ENCODE data around the gene LARGE1. TPM values are rescaled to one million over a fixed set of nuclear protein-coding genes. Genes with fewer than 3 reads are reported as not detected.

Gene LARGE1
- total and polyA plus RNA-seq, 2 donors (not counting 1 experiment from before 2014, with no cell fraction given), result 14.1 to 19.2 TPM

DNA sequence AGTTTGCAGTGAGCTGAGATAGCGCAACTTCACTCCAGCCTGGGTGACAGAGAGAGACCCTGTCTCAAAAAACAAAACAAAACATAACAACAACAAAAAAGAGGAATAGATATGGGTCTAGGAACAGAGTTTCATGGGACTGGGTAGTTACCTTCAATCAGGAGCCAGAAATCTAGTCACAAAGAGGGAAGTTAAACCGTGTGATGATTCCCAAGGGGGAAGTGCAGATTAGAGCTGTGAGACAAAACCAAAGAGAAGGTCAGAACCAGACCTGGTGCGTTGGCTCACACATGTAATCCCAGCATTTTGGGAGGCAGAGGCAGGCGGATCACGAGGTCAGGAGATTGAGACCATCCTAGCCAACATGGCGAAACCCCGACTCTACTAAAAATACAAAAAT is 42.1 kb upstream of the LARGE1 start:
- H2AFZ ChIP-seq (ENCODE audit: low read length), result no peak overlapping the region
- no peaks in the 10 kb centered on the region for H3K9me3 ChIP-seq (ENCODE audit: control insufficient read depth, insufficient read depth, low read depth, low read length)
- H4K20me1 ChIP-seq (ENCODE audit: control insufficient read depth, extremely low read depth, insufficient read depth, low read length), result no peaks in the 10 kb centered on the region
- no peak overlapping the region for H3K9ac ChIP-seq (ENCODE audit: insufficient read depth, low read length)
- H3K4me2 ChIP-seq (ENCODE audit: extremely low read depth, insufficient read depth, low read length), result no peak overlapping the region
- no peak overlapping the region for H3K4me3 ChIP-seq (replicated peaks in 1 of 4; ENCODE audit: control extremely low read depth in 1 of 4, insufficient read depth in 1 of 4, low read depth in 3 of 4, low read length in 4 of 4)
- H3K27me3 ChIP-seq (ENCODE audit: control insufficient read depth, insufficient read depth, low read length), result no peaks in the 10 kb centered on the region
- DNase-seq (ENCODE audit: low read depth in 2 of 2), result no peak
- no peaks in the 10 kb centered on the region for H3K4me1 ChIP-seq (ENCODE audit: control insufficient read depth, extremely low read depth, insufficient read depth, low read length)
- no peaks in the 10 kb centered on the region for H3K36me3 ChIP-seq (ENCODE audit: control insufficient read depth, insufficient read depth, low read length)
- TF ChIP-seq, protein P1, sequence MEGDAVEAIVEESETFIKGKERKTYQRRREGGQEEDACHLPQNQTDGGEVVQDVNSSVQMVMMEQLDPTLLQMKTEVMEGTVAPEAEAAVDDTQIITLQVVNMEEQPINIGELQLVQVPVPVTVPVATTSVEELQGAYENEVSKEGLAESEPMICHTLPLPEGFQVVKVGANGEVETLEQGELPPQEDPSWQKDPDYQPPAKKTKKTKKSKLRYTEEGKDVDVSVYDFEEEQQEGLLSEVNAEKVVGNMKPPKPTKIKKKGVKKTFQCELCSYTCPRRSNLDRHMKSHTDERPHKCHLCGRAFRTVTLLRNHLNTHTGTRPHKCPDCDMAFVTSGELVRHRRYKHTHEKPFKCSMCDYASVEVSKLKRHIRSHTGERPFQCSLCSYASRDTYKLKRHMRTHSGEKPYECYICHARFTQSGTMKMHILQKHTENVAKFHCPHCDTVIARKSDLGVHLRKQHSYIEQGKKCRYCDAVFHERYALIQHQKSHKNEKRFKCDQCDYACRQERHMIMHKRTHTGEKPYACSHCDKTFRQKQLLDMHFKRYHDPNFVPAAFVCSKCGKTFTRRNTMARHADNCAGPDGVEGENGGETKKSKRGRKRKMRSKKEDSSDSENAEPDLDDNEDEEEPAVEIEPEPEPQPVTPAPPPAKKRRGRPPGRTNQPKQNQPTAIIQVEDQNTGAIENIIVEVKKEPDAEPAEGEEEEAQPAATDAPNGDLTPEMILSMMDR (conservative IDR thresholded peaks at IDR 0.05 in 1 of 2, IDR thresholded peaks at IDR 0.05 in 1 of 2; ENCODE audit: low read depth in 1 of 2, low read length in 2 of 2), result no peak
- no peak for TF ChIP-seq EZH2 (IDR thresholded peaks at IDR 0.05; ENCODE audit: low read length, missing control alignments)
- H3K79me2 ChIP-seq (ENCODE audit: control insufficient read depth, insufficient read depth, low read length), result no peaks in the 10 kb centered on the region
- H3K27ac ChIP-seq (ENCODE audit: insufficient read depth, low read length), result no peak overlapping the region

- Histone ChIP-seq H3K9me3 (ENCODE audit: control insufficient read depth, insufficient read depth, low read depth, low read length) (no peaks in the 10 kb centered on the region), H2AFZ (ENCODE audit: low read length) (no peak overlapping the region), H3K36me3 (ENCODE audit: control insufficient read depth, insufficient read depth, low read length) (no peaks in the 10 kb centered on the region), H3K4me2 (ENCODE audit: extremely low read depth, insufficient read depth, low read length) (no peak overlapping the region), H3K9ac (ENCODE audit: insufficient read depth, low read length) (no peak overlapping the region), H4K20me1 (ENCODE audit: control insufficient read depth, extremely low read depth, insufficient read depth, low read length) (no peaks in the 10 kb centered on the region), H3K79me2 (ENCODE audit: control insufficient read depth, insufficient read depth, low read length) (no peaks in the 10 kb centered on the region), H3K27ac (ENCODE audit: insufficient read depth, low read length) (no peak overlapping the region), H3K4me1 (ENCODE audit: control insufficient read depth, extremely low read depth, insufficient read depth, low read length) (no peaks in the 10 kb centered on the region), H3K4me3 (replicated peaks in 1 of 4; ENCODE audit: control extremely low read depth in 1 of 4, insufficient read depth in 1 of 4, low read depth in 3 of 4, low read length in 4 of 4) (no peak overlapping the region), H3K27me3 (ENCODE audit: control insufficient read depth, insufficient read depth, low read length) (no peaks in the 10 kb centered on the region)
- no peak for TF ChIP-seq EZH2 (IDR thresholded peaks at IDR 0.05; ENCODE audit: low read length, missing control alignments)
- TF ChIP-seq, protein P1 (conservative IDR thresholded peaks at IDR 0.05 in 1 of 2, IDR thresholded peaks at IDR 0.05 in 1 of 2; ENCODE audit: low read depth in 1 of 2, low read length in 2 of 2), result no peak
- DNase-seq (ENCODE audit: low read depth in 2 of 2), result no peak
These were observed 38.5 kb upstream of the LARGE1 start for GRCh38 chr22:33958741-33959140.

- no peak for DNase-seq (ENCODE audit: low read depth in 2 of 2)
- H3K27ac ChIP-seq (ENCODE audit: insufficient read depth, low read length), result no peak overlapping the region
- no peak for TF ChIP-seq EZH2 (IDR thresholded peaks at IDR 0.05; ENCODE audit: low read length, missing control alignments)
- TF ChIP-seq, protein P1 (conservative IDR thresholded peaks at IDR 0.05 in 1 of 2, IDR thresholded peaks at IDR 0.05 in 1 of 2; ENCODE audit: low read depth in 1 of 2, low read length in 2 of 2), result no peak
- H3K4me3 ChIP-seq (replicated peaks in 1 of 4; ENCODE audit: control extremely low read depth in 1 of 4, insufficient read depth in 1 of 4, low read depth in 3 of 4, low read length in 4 of 4), result no peak overlapping the region
- no peaks in the 10 kb centered on the region for H4K20me1 ChIP-seq (ENCODE audit: control insufficient read depth, extremely low read depth, insufficient read depth, low read length)
- no peaks in the 10 kb centered on the region for H3K4me1 ChIP-seq (ENCODE audit: control insufficient read depth, extremely low read depth, insufficient read depth, low read length)
- H3K4me2 ChIP-seq (ENCODE audit: extremely low read depth, insufficient read depth, low read length), result no peak overlapping the region
- no peaks in the 10 kb centered on the region for H3K36me3 ChIP-seq (ENCODE audit: control insufficient read depth, insufficient read depth, low read length)
- H3K9ac ChIP-seq (ENCODE audit: insufficient read depth, low read length), result no peak overlapping the region
- H2AFZ ChIP-seq (ENCODE audit: low read length), result no peak overlapping the region
- no peaks in the 10 kb centered on the region for H3K9me3 ChIP-seq (ENCODE audit: control insufficient read depth, insufficient read depth, low read depth, low read length)
- no peaks in the 10 kb centered on the region for H3K79me2 ChIP-seq (ENCODE audit: control insufficient read depth, insufficient read depth, low read length)
- H3K27me3 ChIP-seq (ENCODE audit: control insufficient read depth, insufficient read depth, low read length), result no peaks in the 10 kb centered on the region
These were observed 36.8 kb upstream of the LARGE1 start for GRCh38 chr22:33957086-33957485.

All from fibroblast of lung (primary cell).